PC-3 (cell line): ENCODE data around the gene NLGN1.

Experiments
- EZH2 ChIP-seq: fragments of 300-600 bp; sonication (generic); IDR thresholded peaks from one replicate; pipeline ENCODE4 v1.6.1; 2017; ENCODE audit warnings: antibody characterized with exemption, mild to moderate bottlenecking, low read length; ENCODE audit not compliant: unreplicated experiment
- EZH2phosphoT487 ChIP-seq: fragments of 300-600 bp; sonication (generic); IDR thresholded peaks from 2 replicates; pipeline ENCODE4 v1.6.1; 2018; ENCODE audit warnings: mild to moderate bottlenecking, antibody characterized with exemption, low read length, borderline replicate concordance
- TF ChIP-seq, protein P1 (sequence below): fragments of 300-600 bp; sonication (generic); conservative IDR thresholded peaks from 2 replicates; pipeline ENCODE4 v1.5.1; 2017; ENCODE audit warnings: antibody characterized with exemption, low read depth, mild to moderate bottlenecking, low read length

DNA sequence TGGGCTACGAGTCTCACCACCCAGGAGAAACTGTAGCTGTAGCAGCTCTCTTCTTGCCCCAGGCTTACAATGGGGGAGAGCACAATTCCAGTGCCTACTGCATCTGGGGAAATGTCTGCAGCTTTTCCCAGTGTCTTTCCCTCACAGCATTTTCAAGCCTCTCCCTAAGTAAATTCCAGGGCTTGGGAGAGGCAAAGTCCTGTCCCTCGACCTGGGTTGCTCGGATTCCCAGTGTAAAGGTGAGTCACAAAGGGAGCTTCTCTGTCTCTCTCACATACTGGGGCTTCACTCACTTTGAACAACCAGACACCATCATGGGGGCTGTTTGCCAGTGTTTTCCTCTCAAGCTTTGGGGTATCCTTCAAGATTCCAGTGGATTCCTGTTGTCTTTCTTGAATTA lies 772.2 kb downstream of the NLGN1 start:
- TF ChIP-seq, protein P1, sequence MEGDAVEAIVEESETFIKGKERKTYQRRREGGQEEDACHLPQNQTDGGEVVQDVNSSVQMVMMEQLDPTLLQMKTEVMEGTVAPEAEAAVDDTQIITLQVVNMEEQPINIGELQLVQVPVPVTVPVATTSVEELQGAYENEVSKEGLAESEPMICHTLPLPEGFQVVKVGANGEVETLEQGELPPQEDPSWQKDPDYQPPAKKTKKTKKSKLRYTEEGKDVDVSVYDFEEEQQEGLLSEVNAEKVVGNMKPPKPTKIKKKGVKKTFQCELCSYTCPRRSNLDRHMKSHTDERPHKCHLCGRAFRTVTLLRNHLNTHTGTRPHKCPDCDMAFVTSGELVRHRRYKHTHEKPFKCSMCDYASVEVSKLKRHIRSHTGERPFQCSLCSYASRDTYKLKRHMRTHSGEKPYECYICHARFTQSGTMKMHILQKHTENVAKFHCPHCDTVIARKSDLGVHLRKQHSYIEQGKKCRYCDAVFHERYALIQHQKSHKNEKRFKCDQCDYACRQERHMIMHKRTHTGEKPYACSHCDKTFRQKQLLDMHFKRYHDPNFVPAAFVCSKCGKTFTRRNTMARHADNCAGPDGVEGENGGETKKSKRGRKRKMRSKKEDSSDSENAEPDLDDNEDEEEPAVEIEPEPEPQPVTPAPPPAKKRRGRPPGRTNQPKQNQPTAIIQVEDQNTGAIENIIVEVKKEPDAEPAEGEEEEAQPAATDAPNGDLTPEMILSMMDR = no peak
- TF ChIP-seq EZH2 (no peak), EZH2phosphoT487 (no peak)
